SKM-1 treated with dmso at 0.1 percent for 144 hours (cell line): ENCODE results near the gene UTF1.

Experiments
- DNase-seq: peaks from one replicate; lab custom pipeline; 2025; ENCODE audit not compliant: unreplicated experiment; lab: John Stamatoyannopoulos, UW

The UTF1 gene

DNA sequence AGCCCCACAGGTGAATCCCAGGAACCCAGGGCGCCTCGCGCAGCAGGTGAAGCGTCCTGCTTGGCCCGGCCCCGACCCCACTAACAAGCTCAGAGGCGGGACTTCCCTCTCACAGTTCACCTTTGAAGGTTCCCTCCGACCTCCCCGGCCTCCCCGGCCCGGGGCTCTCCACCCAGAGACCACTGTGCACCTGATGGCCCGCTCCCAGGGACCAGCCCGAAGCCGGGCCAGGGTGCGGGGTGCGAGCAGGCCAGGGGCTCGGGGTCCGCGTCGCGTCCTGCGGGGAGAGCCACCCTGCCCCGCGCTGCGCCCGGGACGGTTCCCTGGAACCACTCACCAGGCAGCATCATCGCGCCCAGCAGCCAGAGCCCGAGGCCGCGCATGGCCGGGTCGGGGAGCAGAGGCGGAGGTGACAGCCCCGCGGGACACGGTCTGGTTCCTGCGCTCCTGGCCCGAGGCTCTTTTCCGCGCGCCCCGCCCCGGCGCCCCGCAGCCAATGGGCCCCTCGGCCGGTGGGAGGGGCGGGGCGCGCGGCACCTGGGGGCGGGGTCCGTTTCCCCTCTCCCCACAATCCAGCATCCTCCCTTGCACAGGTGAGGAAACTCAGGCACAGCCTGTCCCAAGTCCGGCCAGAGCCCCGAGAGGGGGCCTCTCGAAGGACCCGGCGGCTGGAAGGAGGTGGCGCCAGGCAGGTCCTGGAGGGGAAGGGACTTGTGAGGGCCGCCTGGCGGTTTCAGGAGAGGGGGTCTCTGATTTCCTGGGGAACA is 46.6 kb downstream of the UTF1 start, which contains the start of gene ADAM8:
TSS of gene ADAM8 (minus strand) at position 434 of the 767 bp plus-strand sequence. CDS start at position 383, 51 bp downstream.
- no peak for DNase-seq

DNA sequence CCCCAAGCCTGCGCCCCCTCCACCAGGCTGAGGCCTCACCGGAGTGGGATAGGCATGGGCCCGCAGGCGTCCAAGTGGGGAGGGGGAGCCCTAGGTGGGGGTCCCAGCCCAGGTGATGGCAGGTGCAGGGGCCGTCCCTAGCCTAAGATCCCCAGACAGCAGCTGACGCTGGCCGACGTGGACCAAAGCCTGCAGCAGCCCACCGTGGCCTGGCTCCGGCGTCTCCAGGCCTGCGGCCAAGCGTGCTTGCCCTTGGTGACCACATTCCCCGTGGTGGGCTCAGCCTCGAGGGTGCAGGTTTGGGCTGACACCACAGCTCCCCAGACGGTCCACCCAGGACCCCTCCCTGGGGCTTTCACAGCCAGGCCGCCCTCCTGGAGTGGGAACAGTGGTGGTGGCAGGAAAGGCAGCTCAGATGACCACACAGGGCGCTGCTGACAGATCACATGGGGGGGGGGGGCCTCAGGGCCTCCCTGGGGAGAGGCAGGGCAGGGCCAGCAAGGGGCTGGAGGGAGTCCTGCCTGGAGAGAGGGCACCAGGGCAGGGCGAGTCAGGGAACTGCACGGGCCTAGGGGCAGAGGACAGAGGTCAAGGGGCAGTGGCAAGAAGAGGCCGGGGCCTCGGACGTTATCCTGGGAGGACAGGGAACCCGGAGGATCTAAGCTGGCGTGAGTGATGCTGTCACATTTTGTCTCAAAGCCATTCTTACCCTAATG is 47.4 kb downstream of the UTF1 start:
- no peak for DNase-seq

DNA sequence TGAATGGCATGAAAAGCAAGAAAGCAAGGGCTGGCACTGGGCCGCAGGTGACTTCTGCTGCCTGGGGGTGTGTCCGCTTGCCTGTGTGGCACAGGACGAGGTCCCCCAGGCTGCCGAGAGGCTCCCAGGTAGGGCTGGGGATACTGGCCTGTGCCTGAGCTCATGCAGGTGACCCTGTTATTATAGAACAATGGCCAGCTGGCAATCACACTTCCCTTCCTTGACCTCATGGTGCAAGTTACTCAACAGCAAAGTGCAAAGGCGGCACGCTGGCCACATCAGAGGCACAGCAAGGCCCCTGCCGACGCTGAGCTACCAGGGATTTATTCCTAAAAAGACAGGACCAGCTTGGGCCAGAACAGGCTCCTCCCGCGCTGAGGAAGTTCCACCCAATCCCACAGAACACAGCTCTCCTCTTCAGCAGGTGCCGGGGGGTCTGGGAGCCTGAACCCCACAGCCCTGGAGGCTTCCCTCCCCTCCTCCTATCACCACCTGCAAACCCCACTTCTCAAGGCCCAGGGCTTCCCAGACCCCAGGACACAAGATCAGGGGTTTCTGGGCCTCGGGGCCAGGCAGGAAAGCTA is 48.1 kb downstream of the UTF1 start:
- peak; percentile 50 for DNase-seq

DNA sequence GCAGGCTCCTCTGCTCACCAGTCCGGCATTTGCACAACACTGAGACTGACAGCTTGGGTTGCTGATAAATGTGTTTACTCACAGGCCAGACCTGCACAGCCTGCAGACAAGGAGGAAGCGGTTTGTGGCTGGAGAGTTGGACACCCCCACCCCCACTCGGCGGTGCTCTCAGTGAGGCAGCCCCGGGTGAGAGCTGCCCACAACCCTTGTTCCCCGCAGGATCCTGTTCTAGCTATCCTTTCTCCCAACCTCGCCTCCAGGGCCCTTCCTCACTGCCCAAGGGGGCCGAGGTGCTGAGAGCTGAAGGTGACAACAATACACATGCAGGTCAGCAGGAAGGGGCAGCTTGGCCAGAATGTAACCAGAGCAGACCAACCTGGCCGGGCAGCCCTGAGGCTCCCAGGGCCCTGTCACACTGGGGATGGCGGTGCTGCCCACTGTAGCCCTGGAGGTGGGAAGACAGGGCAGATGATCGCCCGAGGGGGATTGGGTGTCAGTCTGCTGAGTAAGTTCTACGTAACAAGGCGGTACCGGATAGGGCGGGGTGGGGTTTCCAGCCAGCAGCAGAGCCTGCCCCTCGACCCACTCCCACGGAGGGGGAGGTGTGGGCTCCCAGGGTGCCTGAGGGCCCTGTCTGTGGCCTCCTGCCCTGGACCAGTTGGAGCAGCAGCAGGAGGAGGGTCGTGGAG is 48.7 kb downstream of the UTF1 start:
- peak; percentile 93 for DNase-seq

DNA sequence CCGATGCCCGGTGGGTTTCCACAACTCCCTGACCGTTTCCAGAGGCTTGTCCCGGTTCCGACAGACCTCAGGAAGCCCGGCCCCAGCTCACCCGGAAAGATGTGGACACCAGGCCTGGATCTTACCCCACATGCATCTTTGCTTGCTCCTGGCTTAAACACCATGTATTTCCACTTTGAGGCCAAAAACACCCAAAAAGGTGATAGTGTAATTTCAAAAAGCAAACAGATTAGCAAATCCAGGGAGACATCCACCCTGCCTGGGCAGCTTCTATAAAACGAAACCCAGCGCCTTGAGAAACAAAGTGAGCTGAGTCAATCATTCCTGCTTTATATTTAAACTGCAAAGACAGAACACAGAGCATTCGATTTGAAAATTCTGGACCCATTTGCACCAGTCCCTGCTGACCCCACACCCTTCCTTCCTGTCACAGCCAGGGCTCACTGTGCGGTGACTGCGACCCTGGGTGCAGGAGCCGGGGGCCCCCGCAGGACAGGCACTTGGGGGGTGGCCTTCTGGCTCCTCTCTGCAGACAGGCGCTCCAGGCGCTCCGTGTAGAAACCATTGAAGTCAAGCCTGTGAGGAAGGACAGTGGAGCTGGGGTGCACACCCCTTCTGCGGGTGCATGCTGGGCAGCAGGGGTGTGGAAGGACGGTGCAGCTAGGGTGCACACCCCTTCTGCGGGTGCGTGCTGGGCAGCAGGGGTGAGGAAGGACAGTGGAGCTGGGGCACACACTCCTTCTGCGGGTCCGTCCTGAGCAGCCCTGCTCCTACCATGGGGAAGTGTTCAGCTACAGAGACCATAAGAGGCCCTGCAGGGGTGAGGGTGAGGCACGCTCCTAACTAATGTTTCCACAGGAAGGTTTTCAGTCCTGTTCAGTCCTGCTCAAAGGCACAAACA is 49.6 kb downstream of the UTF1 start:
- DNase-seq: peak; percentile 74

DNA sequence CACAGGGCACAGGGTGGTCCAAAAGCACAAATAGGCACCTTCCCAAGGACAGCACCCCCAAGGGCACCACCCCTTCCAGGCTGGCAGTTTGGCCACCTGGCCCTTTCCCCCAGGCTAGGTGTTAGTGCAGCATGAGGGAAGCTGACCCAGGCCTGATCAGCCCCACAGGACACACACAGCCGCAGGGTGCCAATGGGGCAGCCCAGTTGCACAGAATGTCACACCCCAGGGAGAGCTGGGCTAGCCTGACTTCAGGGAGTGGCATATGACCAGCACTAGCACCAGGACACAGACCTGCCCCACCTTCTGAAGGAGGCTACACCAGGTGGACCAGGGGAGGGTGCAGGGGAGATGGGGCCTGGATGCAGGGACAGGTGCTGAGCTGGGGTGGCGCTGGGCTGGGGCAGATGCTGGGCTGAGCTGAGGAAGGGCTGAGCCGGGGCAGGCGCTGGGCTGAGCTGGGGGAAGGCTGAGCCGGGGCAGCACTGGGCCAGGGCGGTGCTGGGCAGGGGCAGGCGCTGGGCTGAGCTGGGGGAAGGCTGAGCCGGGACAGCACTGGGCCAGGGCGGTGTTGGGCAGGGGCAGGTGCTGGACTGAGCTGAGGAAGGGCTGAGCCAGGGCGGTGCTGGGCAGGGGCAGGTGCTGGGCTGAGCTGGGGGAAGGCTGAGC is 50.5 kb downstream of the UTF1 start:
- DNase-seq: no peak

DNA sequence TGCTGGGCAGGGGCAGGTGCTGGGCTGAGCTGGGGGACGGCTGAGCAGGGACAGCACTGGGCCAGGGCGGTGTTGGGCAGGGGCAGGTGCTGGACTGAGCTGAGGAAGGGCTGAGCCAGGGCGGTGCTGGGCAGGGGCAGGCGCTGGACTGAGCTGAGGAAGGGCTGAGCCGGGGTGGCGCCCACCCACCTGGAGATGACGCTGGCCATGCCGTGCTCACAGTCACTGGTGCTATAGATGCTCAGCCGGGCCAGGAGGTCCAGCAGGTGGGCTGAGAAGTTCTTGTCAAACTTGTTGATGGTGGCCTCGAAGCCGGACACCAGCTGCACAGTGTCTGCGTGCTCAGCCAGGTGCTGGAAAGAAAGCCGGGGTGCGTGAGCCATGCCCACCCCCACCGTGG is 51.1 kb downstream of the UTF1 start:
- no peak for DNase-seq
